B cell (primary cell): ENCODE measurements around the gene SRRM5. TPM values are rescaled to one million over a fixed set of nuclear protein-coding genes. Genes with fewer than 3 reads are reported as not detected.

Experiments
- ATAC-seq: fragments of 200-7000 bp; cut with Tn5 transposase; one replicate; pipeline ENCODE4 v1.10.0; 2021; ENCODE audit warnings: low read depth, mild to moderate bottlenecking, moderate number of reproducible peaks, moderate library complexity
- CTCF ChIA-PET: fragments of 350-600 bp; sonication (Branson Sonifier 250); formaldehyde crosslinking; loops from one replicate; lab custom pipeline; 2021; ENCODE audit warnings: antibody characterized with exemption, inconsistent platforms; lab: Charles Lee
- POLR2A ChIA-PET: fragments of 350-600 bp; sonication (Branson Sonifier 250); formaldehyde crosslinking; loops from one replicate; lab custom pipeline; 2021; ENCODE audit warnings: antibody characterized with exemption; lab: Charles Lee
- DNase-seq: peaks from one replicate; pipeline ENCODE4 v3.0.0; 2013
- H2AFZ ChIP-seq: 2 replicates; pipeline ENCODE4 v1.6.1; 2012; ENCODE audit warnings: mild to moderate bottlenecking, low read depth, low read length; ENCODE audit not compliant: insufficient read depth, poor library complexity, severe bottlenecking
- H3K27ac ChIP-seq, 2 donors: 1 replicate in 1 of 2; 2 replicates in 1 of 2; pipeline ENCODE4 v1.5.1; 2012 to 2013; ENCODE audit warnings: low read length in 2 of 2, mild to moderate bottlenecking in 2 of 2, moderate library complexity in 1 of 2
- H3K27me3 ChIP-seq, 4 experiments: fragments of 200-600 bp in 1 of 4; sonication (generic) in 1 of 4; replicated peaks in 1 of 4; 1 replicate in 2 of 4; 2 replicates in 2 of 4; pipeline versions ENCODE4 v1.6.1 to v1.7.0; 2013 to 2016; ENCODE audit warnings: low read length in 3 of 4, mild to moderate bottlenecking in 2 of 4, mixed read lengths in 1 of 4, moderate library complexity in 1 of 4; ENCODE audit not compliant: insufficient read depth in 4 of 4, control insufficient read depth in 3 of 4; ENCODE audit errors: control extremely low read depth in 1 of 4
- H3K36me3 ChIP-seq, 2 experiments: replicated peaks in 1 of 2; 1 replicate in 1 of 2; 2 replicates in 1 of 2; pipeline versions ENCODE4 v1.6.1 to v1.7.1; 2013; ENCODE audit warnings: low read length in 1 of 2; ENCODE audit not compliant: insufficient read depth in 2 of 2, control insufficient read depth in 1 of 2; ENCODE audit errors: control extremely low read depth in 1 of 2, extremely low read depth in 1 of 2
- H3K4me1 ChIP-seq, 2 donors: fragments of 200-600 bp in 1 of 2; sonication (generic) in 1 of 2; 1 replicate in 1 of 2; 2 replicates in 1 of 2; pipeline versions ENCODE4 v1.5.1 to v1.6.1; 2013 to 2017; ENCODE audit warnings: low read length in 2 of 2; ENCODE audit not compliant: control insufficient read depth in 2 of 2, insufficient read depth in 2 of 2
- H3K4me2 ChIP-seq: replicated peaks from 2 replicates; pipeline ENCODE3; 2012; ENCODE audit warnings: mild to moderate bottlenecking, low read depth, low read length; ENCODE audit not compliant: poor library complexity, severe bottlenecking
- H3K4me3 ChIP-seq, 5 experiments: fragments of 200-600 bp in 1 of 5; sonication (generic) in 1 of 5; 1 replicate in 3 of 5; 2 replicates in 2 of 5; pipeline versions ENCODE4 v1.5.1 to v1.7.0; 2011 to 2016; ENCODE audit warnings: low read length in 4 of 5, mild to moderate bottlenecking in 4 of 5, low read depth in 2 of 5, control low read depth in 1 of 5, moderate library complexity in 1 of 5; ENCODE audit not compliant: insufficient read depth in 1 of 5; ENCODE audit errors: control extremely low read depth in 1 of 5, extremely low read depth in 1 of 5
- H3K79me2 ChIP-seq: fragments of 200-600 bp; sonication (generic); one replicate; pipeline ENCODE4 v1.6.0; 2016; ENCODE audit warnings: low read length; ENCODE audit not compliant: control insufficient read depth, insufficient read depth
- H3K9ac ChIP-seq: fragments of 200-600 bp; sonication (generic); 2 replicates; pipeline ENCODE4 v1.6.1; 2017; ENCODE audit warnings: mild to moderate bottlenecking, low read length, moderate library complexity
- H3K9me3 ChIP-seq, 3 donors: one replicate each; pipeline versions ENCODE4 v1.6.1 to v1.7.1; 2013; ENCODE audit warnings: low read length in 2 of 3; ENCODE audit not compliant: control insufficient read depth in 2 of 3, insufficient read depth in 1 of 3; ENCODE audit errors: control extremely low read depth in 1 of 3
- H4K20me1 ChIP-seq: 2 replicates; pipeline ENCODE4 v1.6.0; 2012; ENCODE audit warnings: mild to moderate bottlenecking, low read length; ENCODE audit not compliant: insufficient read depth, control insufficient read depth, poor library complexity, severe bottlenecking
- H3K27ac Mint-ChIP-seq: one replicate; pipeline ENCODE4 v1.8.0; 2021; ENCODE audit warnings: mixed read lengths
- H3K27me3 Mint-ChIP-seq: one replicate; pipeline ENCODE4 v1.8.0; 2021; ENCODE audit warnings: mixed read lengths
- H3K4me1 Mint-ChIP-seq: one replicate; pipeline ENCODE4 v1.8.0; 2021; ENCODE audit warnings: mixed read lengths
- H3K4me3 Mint-ChIP-seq: one replicate; pipeline ENCODE4 v1.8.0; 2021; ENCODE audit warnings: mixed read lengths
- H3K9me3 Mint-ChIP-seq: one replicate; pipeline ENCODE4 v1.8.0; 2022; ENCODE audit warnings: mixed read lengths; ENCODE audit not compliant: insufficient read depth
- CTCF ChIP-seq: fragments of 200-600 bp; IDR thresholded peaks from one replicate; pipeline ENCODE4 v1.8.0; 2022; ENCODE audit warnings: antibody characterized with exemption, mild to moderate bottlenecking
- EZH2 ChIP-seq: IDR thresholded peaks from 2 replicates; pipeline ENCODE4 v1.6.1; 2012; ENCODE audit warnings: borderline replicate concordance, low read depth, mild to moderate bottlenecking, moderate library complexity, low read length; ENCODE audit not compliant: insufficient read depth, poor library complexity, severe bottlenecking
- WGBS: methylation state at CpG from one replicate; pipeline ENCODE4 v1.1.5; 2013; ENCODE audit warnings: missing lambda C conversion rate; ENCODE audit not compliant: insufficient coverage; 5-methylcytosine and 5-hydroxymethylcytosine counted together
- intact Hi-C: fragments of 100-400 bp; cut with micrococcal nuclease; formaldehyde crosslinking; loops from one replicate; pipeline ENCODE4 v1.10.0; 2022
- polyA plus RNA-seq: library from polyadenylated mRNA; depleted of rRNA; stranded (reverse); fragments of >200 nt; gene quantifications from 2 replicates; pipeline ENCODE4 v1.2.3, GENCODE V29; 2012
- total RNA-seq, 2 donors: library from RNA; stranded (reverse); fragments of 120-200 nt in 1 of 2; gene quantifications; 1 replicate in 1 of 2; 2 replicates in 1 of 2; pipeline versions ENCODE4 v1.2.3 to v1.2.4, GENCODE V29; 2013 to 2022

Gene SRRM5
- total and polyA plus RNA-seq, 2 donors (not counting 1 experiment from before 2014, with no cell fraction given), result 0.64 to 1.4 TPM

GRCh38 chr19:43656436-43656835 is 44.5 kb downstream of the SRRM5 start:
- DNase-seq (no peak), ATAC-seq (no peak)
- Histone ChIP-seq H3K36me3 (no peaks in the 10 kb centered on the region), H2AFZ (no peak overlapping the region), H3K4me1 (peaks cover 0 to 5% of the 10 kb centered on the region in 2 donors), H3K27me3 (no peaks in the 10 kb centered on the region), H3K79me2 (no peaks in the 10 kb centered on the region), H3K4me2 (no peak overlapping the region), H3K9ac (no peak overlapping the region), H3K4me3 (no peak overlapping the region), H3K27ac (no peak overlapping the region), H3K9me3 (peaks cover 0 to 21% (median 2%) of the 10 kb centered on the region in 3 donors), H4K20me1 (no peaks in the 10 kb centered on the region)
- intact Hi-C loops, result no loop called here
- Mint-ChIP-seq H3K27me3 (peaks cover 3% of the 10 kb centered on the region), H3K27ac (no peak overlapping the region), H3K9me3 (peaks cover 3% of the 10 kb centered on the region), H3K4me3 (no peak overlapping the region), H3K4me1 (peaks cover 3% of the 10 kb centered on the region)
- POLR2A ChIA-PET, result no interaction called here
- TF ChIP-seq CTCF (no peak), EZH2 (no peak)
- CTCF ChIA-PET, result interaction anchor here (1.0 kb wide), 1 partner anchor 209 kb away, joined by 3 read pairs; no protein-coding TSS in a partner anchor
- WGBS, result 100% methylated on average over 2 of the region's 6 CpGs

GRCh38 chr19:43658001-43658400 is 46.1 kb downstream of the SRRM5 start:
- TF ChIP-seq CTCF, result no peak
- TF ChIP-seq EZH2, result no peak
- Mint-ChIP-seq H3K4me3 (no peak overlapping the region), H3K4me1 (no peaks in the 10 kb centered on the region), H3K27ac (no peak overlapping the region), H3K9me3 (peaks cover 3% of the 10 kb centered on the region), H3K27me3 (peaks cover 3% of the 10 kb centered on the region)
- Histone ChIP-seq H3K9ac (no peak overlapping the region), H3K27me3 (no peaks in the 10 kb centered on the region), H3K4me2 (no peak overlapping the region), H3K4me1 (no peaks in the 10 kb centered on the region), H3K36me3 (no peaks in the 10 kb centered on the region), H3K9me3 (peaks cover 0 to 21% (median 2%) of the 10 kb centered on the region in 3 donors), H4K20me1 (no peaks in the 10 kb centered on the region), H3K27ac (no peak overlapping the region), H3K4me3 (no peak overlapping the region), H2AFZ (no peak overlapping the region), H3K79me2 (no peaks in the 10 kb centered on the region)
- WGBS, result 75% methylated on average over 1 of the region's 2 CpGs
- DNase-seq, result no peak
- intact Hi-C loops, result no loop called here
- ChIA-PET POLR2A (no interaction called here), CTCF (interaction anchor here (1.1 kb wide), 1 partner anchor 88 kb away, joined by 3 read pairs; no protein-coding TSS in a partner anchor)
- no peak for ATAC-seq
